Stimulated activated CD8-positive, alpha-beta memory T cell treated with anti-CD3 and anti-CD28 coated beads, Interleukin-15, amount 100 ng/mL, for 4 hours (primary cell): ENCODE data around the gene COL4A3.

Experiments
- DNase-seq, 2 donors: peaks; one replicate each; pipeline ENCODE4 v3.0.0-alpha.2; 2020; ENCODE audit warnings: low read depth in 2 of 2

COL4A3 gene

DNA sequence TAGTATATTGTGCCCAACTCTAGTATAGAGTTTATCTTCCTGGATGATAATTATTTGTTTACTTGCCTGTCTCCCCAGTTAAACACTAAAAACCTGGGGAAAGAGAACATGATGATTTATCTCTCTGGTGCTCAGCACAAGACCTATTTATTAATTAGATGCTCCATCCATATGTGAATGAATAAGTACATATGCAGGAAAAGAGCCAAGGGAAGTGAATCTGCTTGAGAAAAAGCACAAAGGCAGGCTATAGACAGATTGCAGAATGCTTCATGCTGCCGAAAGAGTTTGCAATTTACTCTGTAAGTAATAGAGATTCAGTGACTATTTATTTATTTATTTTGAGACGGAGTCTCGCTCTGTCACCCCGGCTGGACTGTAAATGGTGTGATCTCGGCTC lies 123.3 kb downstream of the COL4A3 start:
- DNase-seq = no peak

DNA sequence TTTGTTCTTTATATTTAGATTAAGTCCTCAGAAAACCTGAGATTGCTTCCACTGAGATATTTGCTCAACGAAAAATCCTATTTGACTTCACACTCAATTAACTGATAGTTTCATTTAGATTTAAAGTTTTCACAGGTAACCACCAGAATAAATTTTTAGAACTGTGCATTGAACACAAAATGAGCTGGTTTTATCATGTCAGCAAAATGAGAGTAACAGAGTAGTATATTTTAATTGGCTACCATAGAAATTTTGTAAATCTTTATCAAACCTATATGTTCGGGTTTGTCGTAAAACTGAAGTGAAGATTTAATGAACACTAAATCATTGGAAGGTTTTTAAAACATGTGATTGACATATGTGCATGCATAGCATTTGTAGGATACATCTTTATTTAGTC lies 127.9 kb downstream of the COL4A3 start:
- no peak for DNase-seq

DNA sequence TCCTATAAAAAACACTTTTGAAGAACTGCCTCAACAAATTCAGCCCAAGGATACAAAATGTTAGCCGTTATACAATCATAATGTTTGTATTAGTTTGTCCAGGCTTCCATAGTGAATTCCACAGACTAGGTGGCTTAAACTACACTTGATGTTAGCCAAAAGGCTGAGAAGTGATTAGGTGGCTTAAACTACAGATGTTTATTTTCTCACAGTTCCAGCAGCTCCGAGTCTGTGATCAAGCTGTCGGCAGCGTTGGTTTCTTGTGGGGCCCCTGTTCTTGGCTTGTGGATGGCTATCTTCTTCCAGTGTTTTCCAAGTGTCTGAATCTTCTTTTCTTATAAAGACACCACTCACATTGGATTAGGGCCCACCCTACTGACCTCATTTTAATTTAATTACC lies 129.1 kb downstream of the COL4A3 start:
- DNase-seq = no peak

DNA sequence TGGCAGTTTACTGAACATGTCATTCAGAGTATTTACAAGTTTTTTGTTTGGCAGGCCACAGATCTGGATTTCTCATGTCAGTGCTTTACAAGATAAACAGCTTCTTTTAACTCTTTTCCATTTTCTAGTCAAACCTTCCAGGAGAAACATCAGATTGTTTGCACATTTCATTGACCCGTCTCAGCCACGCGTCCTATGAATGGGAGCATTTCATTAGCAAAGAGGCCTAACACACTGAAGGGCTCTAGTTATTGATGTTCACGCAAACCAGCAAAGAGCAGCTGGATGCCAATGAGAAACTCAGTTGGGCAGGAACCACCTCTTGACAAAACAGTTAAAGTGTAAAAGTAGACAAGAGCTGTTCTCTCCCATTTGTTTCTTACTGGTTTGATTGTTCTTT lies 131.4 kb downstream of the COL4A3 start:
- DNase-seq = no peak

DNA sequence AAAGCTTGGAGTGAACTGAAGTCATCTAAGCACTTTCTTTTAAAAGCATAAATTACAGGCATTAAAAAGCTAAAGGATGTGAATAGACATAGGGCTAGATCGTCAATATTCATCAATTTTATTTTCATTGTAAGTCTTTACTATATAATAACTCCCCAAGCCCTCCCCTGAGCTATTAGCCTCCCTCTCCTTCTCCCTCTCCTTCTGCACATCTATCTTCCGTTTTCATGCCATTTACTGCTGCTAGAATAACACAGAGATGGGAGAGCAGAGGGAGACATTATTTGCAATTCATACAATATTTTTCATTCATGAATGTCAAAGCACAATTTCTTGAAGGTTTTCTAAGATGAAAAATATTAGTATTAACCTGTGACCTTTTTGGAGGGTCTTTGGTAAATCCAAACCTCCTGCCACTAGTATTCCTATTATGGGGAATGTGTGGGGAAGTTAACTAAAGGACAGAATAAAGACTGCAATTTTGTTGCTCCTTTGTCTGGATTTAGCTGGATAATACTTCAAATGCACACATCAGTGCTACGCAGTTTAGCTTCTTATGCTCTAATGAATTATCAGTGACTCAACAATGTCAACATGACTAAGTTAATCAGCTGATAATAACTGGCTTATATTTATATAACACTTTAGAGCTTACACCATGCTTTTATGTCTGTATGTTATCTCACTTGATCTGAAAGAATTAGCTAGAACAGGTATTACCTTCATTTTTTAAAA lies 132.4 kb downstream of the COL4A3 start:
- no peak for DNase-seq

DNA sequence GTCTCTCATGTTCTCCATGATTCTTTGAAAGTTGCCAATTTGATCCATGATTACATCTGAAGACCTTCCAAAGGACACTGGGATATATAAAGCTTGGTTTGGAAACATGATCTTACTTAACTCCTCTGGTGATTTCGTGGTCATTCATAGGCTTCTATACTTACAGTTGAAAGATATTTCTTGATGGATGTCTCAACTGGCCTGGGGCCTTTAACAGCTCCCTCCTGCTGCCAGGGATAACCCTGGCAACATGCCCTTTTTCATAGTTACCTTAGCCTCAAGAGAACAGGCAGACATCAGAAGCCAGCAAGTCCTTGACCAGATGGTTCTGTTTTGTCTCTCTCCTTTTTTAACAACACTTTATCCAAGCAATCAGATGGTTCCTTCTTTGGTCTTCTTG lies 137.1 kb downstream of the COL4A3 start:
- DNase-seq = no peak

DNA sequence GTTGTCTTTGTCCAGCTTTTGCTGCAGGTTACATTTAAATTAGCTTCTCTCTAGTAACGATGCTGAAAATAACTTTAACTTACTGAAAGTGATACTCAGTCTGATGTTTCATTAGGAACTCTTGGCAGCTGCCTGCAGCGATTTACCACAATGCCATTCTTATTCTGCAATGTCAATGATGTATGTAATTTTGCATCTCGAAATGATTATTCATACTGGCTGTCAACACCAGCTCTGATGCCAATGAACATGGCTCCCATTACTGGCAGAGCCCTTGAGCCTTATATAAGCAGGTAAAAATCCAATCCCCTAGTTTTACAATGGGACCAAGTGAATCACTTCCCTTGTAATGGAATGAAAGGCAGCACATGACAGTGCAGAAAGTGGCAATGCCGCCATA lies 144.4 kb downstream of the COL4A3 start:
- DNase-seq = no peak

DNA sequence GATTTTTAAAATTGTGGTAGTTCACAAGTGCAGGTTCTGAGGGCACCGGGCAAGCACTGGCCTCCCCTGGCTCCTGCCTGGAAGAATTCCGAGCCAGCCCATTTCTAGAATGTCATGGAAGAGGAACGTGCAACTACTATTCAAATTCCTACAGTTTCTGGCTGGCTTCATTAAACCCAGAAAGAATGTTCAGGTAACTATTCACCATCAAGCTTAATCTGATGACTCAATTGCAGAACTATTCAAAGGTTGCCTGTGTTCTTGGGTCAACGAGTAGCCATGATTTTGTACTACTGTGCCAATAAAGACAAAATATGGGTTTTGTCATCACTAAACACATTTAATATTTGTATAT lies 146.3 kb downstream of the COL4A3 start:
- no peak for DNase-seq

DNA sequence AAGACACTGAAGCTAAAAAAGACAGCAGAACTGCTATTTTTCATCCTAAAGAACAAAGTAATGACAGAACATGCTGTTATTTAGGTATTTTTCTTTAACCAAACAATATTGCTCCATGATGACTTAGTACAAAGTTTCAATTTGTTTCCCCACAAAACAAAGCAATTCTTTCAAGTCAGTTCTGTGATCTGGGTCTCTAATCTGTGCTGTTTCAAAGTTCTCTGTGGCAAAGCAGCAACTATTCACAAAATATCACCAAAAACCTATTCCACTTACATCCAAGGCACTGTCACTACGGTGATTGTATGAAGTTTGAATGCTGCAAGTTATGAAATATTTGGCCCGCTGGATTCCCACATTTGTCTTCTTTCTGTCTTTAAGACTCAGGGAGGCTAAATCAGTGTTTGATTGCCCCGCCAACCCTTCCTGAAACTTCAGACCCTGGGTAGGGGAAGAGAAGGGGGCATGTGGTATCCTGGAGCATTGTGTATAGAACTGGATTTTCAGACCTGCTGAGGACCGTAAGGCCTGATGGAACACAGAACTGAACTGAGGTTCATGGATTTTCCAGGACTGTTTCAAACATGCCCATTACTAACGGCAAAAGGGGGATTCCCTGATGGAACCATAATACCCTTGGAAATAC lies 147.6 kb downstream of the COL4A3 start:
- DNase-seq = no peak

DNA sequence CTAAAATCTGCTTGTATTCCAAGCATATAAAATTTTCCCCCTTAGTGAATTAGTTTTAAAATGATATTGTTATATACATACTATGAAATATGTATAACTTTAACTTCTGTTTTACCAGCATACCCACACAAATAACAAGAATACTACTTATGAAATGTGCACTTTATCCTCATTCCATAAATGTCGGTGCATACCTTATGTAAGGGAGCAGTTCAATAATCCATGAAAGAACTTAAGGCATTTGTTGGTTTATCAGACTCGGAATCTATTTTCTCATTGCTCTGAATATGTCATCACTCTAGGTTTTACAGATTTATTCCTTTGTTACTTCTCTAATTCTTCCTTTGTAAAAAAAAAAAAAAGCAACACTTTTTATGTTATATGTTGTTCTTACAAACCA lies 148.2 kb downstream of the COL4A3 start:
- no peak for DNase-seq

DNA sequence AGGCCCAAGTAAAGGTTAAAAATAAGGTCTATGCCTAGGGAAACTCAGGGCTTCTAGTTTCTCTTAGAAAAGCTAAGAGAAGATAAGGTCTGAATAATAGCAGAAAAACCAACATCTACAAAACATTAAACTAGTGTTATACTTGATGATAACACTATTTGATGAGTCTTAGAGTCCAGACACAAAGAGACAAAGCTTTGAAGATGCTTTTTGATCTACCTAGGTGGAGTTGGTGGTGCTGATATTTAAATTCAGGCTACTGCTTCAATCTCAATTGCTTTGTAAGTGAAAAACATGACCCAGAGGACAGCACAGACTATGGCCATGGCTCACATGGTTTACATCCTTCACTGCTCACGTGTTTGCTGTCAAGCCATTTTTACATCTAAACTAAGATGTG lies 148.9 kb downstream of the COL4A3 start:
- no peak for DNase-seq

DNA sequence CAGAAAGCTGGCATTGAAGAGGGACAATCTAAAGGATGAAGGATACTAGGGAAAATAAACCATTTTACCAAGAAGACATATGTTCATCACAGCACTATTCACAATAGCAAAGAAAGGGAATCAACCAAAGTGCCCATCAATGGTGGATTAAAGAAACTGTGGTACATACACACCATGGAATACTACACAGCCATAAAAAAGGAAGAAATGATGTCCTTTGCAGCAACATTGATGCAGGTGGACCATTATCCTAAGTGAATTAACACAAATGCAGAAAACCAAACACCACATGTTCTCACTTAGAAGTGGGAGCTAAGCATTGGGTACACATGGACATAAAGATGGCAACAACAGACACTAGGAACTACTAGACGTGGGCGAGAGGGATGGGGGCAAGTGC lies 153.4 kb downstream of the COL4A3 start:
- no peak for DNase-seq

DNA sequence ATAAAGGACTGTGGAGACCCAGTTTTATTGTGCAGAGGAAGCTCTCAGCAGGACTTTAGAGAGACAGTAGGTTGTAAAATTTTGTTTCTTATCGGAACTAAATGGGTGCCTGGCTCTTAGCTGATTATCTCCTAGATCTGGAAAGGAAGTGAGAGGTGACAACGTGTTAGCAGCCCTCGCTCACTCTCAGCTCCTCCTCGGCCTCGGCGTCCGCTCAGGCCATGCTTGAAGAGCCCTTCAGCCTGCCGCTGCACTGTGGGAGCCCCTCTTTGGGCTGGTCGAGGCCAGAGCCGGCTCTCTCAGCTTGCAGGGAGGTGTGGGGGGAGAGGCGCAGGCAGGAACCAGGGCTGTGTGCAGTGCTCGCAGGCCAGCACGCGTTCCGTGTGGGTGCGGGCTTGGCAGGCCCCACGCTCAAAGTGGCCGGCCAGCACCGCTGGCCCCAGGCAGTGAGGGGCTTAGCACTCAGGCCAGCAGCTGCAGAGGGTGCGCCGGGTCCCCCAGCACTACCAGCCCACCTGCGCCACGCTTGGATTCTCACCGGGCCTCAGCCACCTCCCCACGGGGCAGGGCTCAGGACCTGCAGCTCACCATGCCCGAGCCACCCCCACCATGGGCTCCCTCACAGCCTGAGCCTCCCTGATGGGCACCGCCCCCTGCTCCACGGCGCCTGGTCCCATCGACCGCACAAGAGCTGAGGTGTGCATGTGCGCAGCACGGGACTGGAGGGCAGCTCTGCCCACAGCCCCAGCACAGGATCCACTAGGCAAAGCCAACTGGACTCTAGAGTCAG lies 156.1 kb downstream of the COL4A3 start:
- DNase-seq = no peak

DNA sequence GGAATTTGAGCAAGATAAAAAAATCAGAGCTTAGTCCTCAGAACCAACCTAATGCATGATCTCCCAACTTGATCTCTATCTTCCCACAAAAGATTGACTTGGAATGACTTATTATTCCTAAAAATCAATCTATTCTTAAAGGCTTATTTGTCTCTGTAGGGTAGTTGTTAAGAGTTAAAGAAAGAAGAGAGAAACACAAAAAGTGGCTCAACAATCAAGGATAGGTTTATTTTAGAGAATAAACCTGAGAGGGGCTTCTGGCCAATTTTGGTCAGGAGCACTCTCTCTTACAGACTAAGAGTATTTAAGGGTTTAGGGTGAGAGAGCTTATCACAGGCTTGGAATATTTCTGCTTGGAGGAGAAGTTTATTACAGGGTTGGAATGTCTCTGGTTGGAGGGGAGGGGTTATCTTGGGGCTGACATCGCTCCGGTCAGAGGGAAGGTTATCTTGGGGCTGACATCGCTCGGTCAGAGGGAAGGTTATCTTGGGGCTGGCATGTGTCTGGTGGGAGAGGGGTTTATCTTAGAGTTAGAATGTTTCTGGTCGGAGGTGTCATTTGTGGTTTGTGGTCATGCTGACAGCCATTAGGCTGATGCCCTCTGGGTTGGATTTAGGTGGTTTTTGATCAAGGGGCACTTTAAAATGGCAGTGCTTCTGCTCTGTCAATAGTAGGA lies 158.2 kb downstream of the COL4A3 start:
- DNase-seq = no peak

DNA sequence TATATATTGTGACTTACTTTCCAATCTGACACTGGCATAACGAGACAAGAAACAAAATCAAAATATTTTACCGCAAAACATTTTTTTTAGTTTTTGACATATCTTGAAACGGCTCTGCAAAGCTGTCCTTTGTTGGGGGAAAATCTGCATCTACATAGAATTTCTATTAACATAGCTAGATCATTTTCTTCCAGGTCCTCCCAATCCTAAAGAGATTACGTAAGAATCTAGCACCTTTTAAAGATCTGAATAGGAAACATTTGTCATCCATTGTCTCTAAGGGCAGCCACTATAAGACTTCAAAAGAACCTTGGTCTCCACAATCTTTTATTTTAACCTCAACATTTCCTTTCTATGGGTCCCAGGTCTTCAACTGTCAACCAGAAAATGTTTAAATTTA lies 159.4 kb downstream of the COL4A3 start:
- no peak for DNase-seq

DNA sequence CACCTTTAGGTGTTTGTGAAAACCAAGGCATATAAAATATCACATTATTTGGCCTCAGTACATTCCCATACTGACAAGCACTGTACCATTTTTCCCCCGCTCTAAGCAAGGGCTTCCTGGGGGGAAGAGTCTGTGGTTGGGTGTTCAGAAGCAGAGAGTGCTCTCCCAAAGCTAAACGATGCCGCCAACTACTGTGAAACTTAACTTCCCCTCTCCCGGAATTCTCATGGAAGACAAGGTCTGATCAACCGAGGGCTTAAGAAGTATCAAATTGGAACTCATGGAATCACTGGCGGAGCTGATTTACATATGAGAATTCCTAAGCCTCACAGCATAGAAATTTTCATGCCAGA lies 160.2 kb downstream of the COL4A3 start:
- no peak for DNase-seq

DNA sequence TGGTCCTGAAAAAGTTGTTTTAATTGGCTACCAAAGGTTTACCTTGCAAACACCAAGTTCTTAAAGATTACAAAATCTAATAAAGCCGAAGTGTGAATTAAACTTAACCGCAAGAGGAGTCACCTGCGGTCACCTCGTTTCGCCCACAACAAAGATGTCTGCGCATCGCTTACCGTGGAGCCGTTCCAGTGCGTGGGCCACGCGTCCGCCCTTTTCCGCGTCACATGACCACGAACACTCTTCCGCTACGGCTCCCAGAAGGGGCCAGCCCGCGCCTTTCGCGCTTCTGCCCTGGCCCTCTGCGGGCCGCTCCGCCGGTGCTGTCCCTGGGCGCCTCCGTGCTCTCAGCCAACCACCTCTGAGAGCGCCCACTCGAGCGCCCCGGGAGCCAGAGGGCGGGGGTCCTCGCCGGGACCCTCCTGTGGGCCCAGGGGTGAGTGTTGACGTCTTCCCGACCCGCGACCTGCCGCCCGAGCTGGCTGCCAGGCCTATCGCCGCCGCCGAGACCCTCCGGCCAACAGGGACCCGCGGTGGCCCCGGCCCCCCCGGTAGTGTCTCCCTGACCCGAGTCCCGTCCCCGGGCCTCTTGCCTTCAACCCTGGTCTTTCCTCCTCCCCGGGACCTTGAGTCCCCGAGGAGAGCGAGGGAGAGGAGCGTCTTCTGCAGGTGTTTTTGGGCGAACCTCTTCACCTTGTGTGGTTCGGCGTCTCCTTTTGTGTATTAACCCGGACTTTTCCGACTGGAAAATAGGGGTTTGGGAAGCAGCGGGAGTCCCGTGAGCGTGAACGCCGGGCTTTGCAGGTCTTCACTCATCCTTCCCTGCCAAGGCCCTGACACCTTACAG lies 160.8 kb downstream of the COL4A3 start, which contains the start of gene MFF:
Gene MFF (plus strand): TSS at position 257 of the 844 bp plus-strand sequence. CDS start 5,415 bp downstream, outside the sequence.
- peak; percentile 85 to 92 for DNase-seq

DNA sequence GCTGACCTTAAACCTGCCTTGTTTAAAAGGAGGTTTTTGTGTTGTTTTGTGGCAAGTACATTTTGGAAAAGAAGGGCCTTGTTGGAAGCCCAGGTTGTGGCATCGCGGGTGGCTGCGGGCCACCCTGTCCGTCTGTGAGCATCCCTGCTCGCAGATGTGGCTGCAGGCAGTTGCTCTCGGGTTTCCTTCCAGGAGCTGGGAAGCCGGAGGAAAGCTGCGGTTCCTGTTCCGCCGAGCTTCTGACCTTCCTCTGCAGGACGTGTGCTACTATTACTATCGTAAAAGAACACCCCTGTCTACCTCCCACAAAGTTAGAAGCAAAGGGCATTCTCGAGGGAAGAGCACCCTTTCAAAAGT lies 161.4 kb downstream of the COL4A3 start:
- DNase-seq = no peak

DNA sequence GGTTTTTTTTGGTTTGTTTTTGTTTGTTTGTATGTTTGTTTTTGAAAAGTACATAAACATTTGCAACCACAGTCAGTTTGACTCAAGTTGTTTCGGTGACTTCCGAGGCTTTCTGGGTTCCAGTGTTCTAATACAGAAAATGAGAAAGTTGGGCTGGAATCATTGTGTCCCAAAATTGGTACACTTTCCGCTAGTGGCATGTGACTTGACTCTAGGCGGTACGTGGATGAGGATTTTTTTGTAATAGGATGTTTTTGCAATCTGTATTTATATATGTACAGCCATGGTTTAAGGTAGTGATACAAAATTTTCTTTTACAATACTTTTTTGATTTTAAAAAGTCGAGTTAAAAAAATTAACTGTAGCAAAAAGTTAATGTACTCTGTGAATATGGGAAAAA lies 162.4 kb downstream of the COL4A3 start:
- no peak for DNase-seq

DNA sequence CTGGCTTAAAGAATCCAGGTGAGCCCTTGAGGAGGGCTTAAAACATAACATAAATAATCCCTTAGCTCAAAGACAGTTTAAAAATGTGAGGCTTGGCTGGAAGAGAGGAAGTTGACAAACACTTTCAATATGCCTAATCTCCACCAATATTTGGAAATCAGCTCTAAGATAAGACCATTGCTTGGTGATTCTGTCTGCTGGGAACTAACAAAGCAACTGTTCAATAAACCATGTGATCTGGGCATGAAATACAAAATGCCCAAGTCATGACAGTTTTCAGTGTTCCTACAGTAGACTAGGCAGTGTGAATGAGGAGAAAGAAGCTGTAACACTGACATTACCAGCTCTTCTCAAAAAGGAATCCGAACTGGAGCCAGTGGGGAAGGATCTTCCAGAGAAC lies 171.3 kb downstream of the COL4A3 start:
- no peak for DNase-seq

DNA sequence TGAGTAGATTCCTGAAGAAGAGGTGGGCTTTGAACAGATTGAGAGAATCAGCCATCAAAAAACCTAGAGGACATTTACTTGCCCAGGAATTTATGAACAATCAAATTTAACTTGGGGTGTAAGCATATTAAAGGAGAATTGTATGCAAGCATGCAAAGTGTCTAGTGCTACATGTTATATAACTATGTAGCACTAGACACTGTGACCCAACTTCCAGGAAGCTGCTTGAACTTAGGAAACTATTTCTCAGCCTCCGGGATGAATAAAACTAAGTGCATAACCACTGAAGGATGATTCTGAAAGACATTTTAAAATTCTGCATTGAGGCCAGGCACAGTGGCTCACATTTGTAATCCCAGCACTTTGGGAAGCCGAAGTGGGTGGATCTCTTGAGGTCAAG lies 173.0 kb downstream of the COL4A3 start:
- no peak for DNase-seq
